GM23248 (cell line): ENCODE measurements around the gene CDC25A.

Experiments used
- EZH2 ChIP-seq: fragments of 200-600 bp; sonication (generic); IDR thresholded peaks from 2 replicates; pipeline ENCODE4 v1.6.1; 2018; ENCODE audit warnings: antibody characterized with exemption, mild to moderate bottlenecking; ENCODE audit not compliant: insufficient read depth, poor library complexity, severe bottlenecking
- EZH2phosphoT487 ChIP-seq: fragments of 200-600 bp; sonication (generic); IDR thresholded peaks from 2 replicates; pipeline ENCODE4 v1.6.1; 2018; ENCODE audit warnings: antibody characterized with exemption, moderate library complexity, mild to moderate bottlenecking, low read depth; ENCODE audit not compliant: insufficient read depth

DNA sequence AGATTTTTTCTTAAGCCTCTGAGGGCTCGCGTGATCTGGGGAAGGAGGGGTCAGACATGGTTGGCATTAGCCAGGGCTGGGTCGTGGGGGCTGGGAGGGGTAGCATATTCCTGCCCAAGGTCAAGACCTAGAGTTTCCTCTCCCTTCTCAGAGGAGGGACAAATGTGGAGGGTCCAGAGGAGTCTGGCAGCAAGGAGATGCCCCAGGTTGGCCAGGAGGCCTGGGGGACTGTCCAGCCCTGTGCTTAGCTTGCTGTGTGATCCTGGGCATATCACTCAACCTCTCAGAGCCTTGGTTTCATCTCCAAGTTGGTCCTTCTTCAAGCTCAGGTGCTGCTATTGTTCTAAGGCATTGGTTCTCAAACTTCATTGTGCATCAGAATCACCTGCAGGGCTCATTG, 26.0 kb upstream of the CDC25A start:
- TF ChIP-seq EZH2phosphoT487 (no peak), EZH2 (no peak)
